K562 (cell line): ENCODE data around the gene BEX3. TPM values are rescaled to one million over a fixed set of nuclear protein-coding genes. Genes with fewer than 3 reads are reported as not detected.
"Not testable (repeated sequence)": the region's sequence is repeated elsewhere in the genome, so short reads cannot be mapped to it uniquely, and the experiment has no call there.

Source experiments
- ATAC-seq: fragments of 200-7000 bp; cut with Tn5 transposase; 3 replicates; pipeline ENCODE4 v1.9.1; 2020; ENCODE audit warnings: moderate library complexity
- BruUV-seq: library from RNA; stranded (reverse); fragments of 400-500 nt; replicated peaks from 2 replicates; lab custom pipeline; 2021; lab: Mats Ljungman, UMichigan
- CTCF ChIA-PET: fragments of 300-600 bp; formaldehyde crosslinking; extraction: SDS; loops from one replicate; lab custom pipeline; 2021; ENCODE audit warnings: low intra/inter-chr PET ratio; lab: Yijun Ruan, JAX
- POLR2A ChIA-PET: fragments of 300-600, 350-650 bp; sonication (Branson Sonifier 250); formaldehyde crosslinking; extraction: SDS; loops from one replicate; lab custom pipeline; 2021; ENCODE audit warnings: antibody characterized with exemption, inconsistent platforms; lab: Yijun Ruan, JAX
- DNase-seq, 4 experiments: peaks; one replicate each; pipeline versions ENCODE4 v3.0.0 to v3.0.0-alpha.2; 2011 to 2018; ENCODE audit warnings: low spot score in 3 of 4, mixed read lengths in 3 of 4; ENCODE audit errors: extremely low read depth in 1 of 4
- FAIRE-seq: peaks from 2 replicates; lab custom pipeline; 2011; peaks lifted over from hg19 to GRCh38; lab: Jason Lieb, UNC
- H2AFZ ChIP-seq: 2 replicates; pipeline ENCODE4 v1.6.0; 2011; ENCODE audit warnings: low read depth, low read length, control low read depth, inconsistent platforms
- H3K27ac ChIP-seq: fragments of 200-600 bp; 3 replicates; pipeline ENCODE4 v1.8.0; 2011; ENCODE audit warnings: low read depth, mild to moderate bottlenecking, control low read depth, inconsistent platforms, low read length, moderate library complexity, mixed read lengths; ENCODE audit errors: extremely low read depth
- H3K27me3 ChIP-seq, 2 experiments: fragments of 300-600 bp in 1 of 2; 2 replicates in 1 of 2; 3 replicates in 1 of 2; pipeline versions ENCODE4 v1.6.0 to v1.8.0; 2011; ENCODE audit warnings: inconsistent platforms in 2 of 2, low read length in 2 of 2, mild to moderate bottlenecking in 1 of 2, mixed read lengths in 1 of 2, moderate library complexity in 1 of 2; ENCODE audit not compliant: control insufficient read depth in 2 of 2, insufficient read depth in 2 of 2
- H3K36me3 ChIP-seq: fragments of 300-600 bp; 3 replicates; pipeline ENCODE4 v1.8.0; 2011; ENCODE audit warnings: mild to moderate bottlenecking, low read length, inconsistent platforms; ENCODE audit not compliant: control insufficient read depth, insufficient read depth
- H3K4me1 ChIP-seq, 2 experiments: fragments of 200-600 bp in 1 of 2; replicated peaks in 1 of 2; 2 replicates in 1 of 2; 3 replicates in 1 of 2; pipeline versions ENCODE4 v1.5.1 to v1.8.0; 2011; ENCODE audit warnings: inconsistent platforms in 2 of 2, low read length in 2 of 2, mild to moderate bottlenecking in 1 of 2, mixed read lengths in 1 of 2, moderate library complexity in 1 of 2; ENCODE audit not compliant: control insufficient read depth in 2 of 2, insufficient read depth in 2 of 2
- H3K4me2 ChIP-seq: 2 replicates; pipeline ENCODE4 v1.6.1; 2011; ENCODE audit warnings: low read length, control low read depth, inconsistent platforms, mixed read lengths; ENCODE audit not compliant: insufficient read depth
- H3K4me3 ChIP-seq: fragments of 200-600 bp; sonication (generic), shearing (Covaris generic); 2 replicates; pipeline ENCODE4 v1.5.1; 2016; ENCODE audit warnings: control low read depth, inconsistent platforms
- H3K79me2 ChIP-seq: fragments of 200-600 bp; 3 replicates; pipeline ENCODE4 v1.8.0; 2011; ENCODE audit warnings: low read length, inconsistent platforms; ENCODE audit not compliant: control insufficient read depth, insufficient read depth
- H3K9ac ChIP-seq, 2 experiments: 2 replicates each; pipeline versions ENCODE4 v1.6.0 to v1.6.1; 2011; ENCODE audit warnings: low read depth in 2 of 2, low read length in 2 of 2, control low read depth in 1 of 2, inconsistent platforms in 1 of 2, mild to moderate bottlenecking in 1 of 2, mixed read lengths in 1 of 2; ENCODE audit not compliant: insufficient read depth in 1 of 2
- H3K9me1 ChIP-seq: one replicate; pipeline ENCODE4 v1.6.0; 2011; ENCODE audit warnings: inconsistent platforms, mild to moderate bottlenecking, low read length, moderate library complexity; ENCODE audit not compliant: control insufficient read depth, insufficient read depth
- H3K9me3 ChIP-seq: replicated peaks from 2 replicates; pipeline ENCODE4 v1.5.1; 2011; ENCODE audit warnings: low read depth, low read length, inconsistent platforms; ENCODE audit not compliant: control insufficient read depth, insufficient read depth
- H4K20me1 ChIP-seq: replicated peaks from 2 replicates; pipeline ENCODE4 v1.6.1; 2011; ENCODE audit warnings: low read length, inconsistent platforms, mixed read lengths; ENCODE audit not compliant: control insufficient read depth, insufficient read depth
- MAFG ChIP-seq: fragments of 450-650 bp; conservative IDR thresholded peaks from 2 replicates; pipeline ENCODE4 v1.6.1; 2016; ENCODE audit warnings: missing genetic modification characterization, missing compliant biosample characterization
- RBM14 ChIP-seq: fragments of 200-400 bp; formaldehyde crosslinking; IDR thresholded peaks from 2 replicates; pipeline ENCODE4 v1.6.1; 2018; ENCODE audit warnings: low read depth, mild to moderate bottlenecking, low read length, moderate library complexity, borderline replicate concordance; ENCODE audit not compliant: insufficient read depth
- SPI1 ChIP-seq: IDR thresholded peaks from 2 replicates; pipeline ENCODE4 v1.6.1; 2011; ENCODE audit warnings: low read depth, low read length, control low read depth, borderline replicate concordance
- ZNF12 ChIP-seq: sonication (generic); formaldehyde crosslinking; IDR thresholded peaks from 2 replicates; pipeline ENCODE4 v1.4.0; 2020; ENCODE audit warnings: mild to moderate bottlenecking, missing genetic modification reagents
- ZNF146 ChIP-seq: IDR thresholded peaks from one replicate; pipeline ENCODE4 v1.6.1; 2018; ENCODE audit warnings: missing compliant biosample characterization; ENCODE audit not compliant: unreplicated experiment
- ZNF282 ChIP-seq: sonication (generic); formaldehyde crosslinking; IDR thresholded peaks from 2 replicates; pipeline ENCODE4 v1.8.1; 2023; ENCODE audit warnings: missing genetic modification reagents
- WGBS: fragments of 100-300 bp; shearing (Covaris generic); methylation state at CpG from one replicate; pipeline ENCODE4 v1.1.6; 2016; ENCODE audit warnings: low coverage, mixed read lengths; ENCODE audit not compliant: insufficient coverage; ENCODE audit errors: missing lambda C conversion rate; 5-methylcytosine and 5-hydroxymethylcytosine counted together
- in situ Hi-C: fragments of 300-500 bp; cut with MboI; formaldehyde crosslinking; loops from 4 replicates; pipeline ENCODE4 v1.15.0; 2018; ENCODE audit warnings: inconsistent platforms, mixed read lengths
- intact Hi-C: fragments of 100-400 bp; cut with micrococcal nuclease; formaldehyde crosslinking; loops from 2 replicates; pipeline ENCODE4 v1.14.2; 2022
- polyA plus RNA-seq, 8 experiments: library from polyadenylated mRNA; depleted of rRNA in 4 of 8; stranded (reverse) in 5 of 8; unstranded in 3 of 8; fragments of >200 nt; fragmentation: Nextera tagmentation in 2 of 8; fragmentation: Illumina TruSeq in 1 of 8; extraction: Ambion mirVana in 2 of 8; extraction: Trizol in 1 of 8; gene quantifications; 2 replicates each; pipeline versions ENCODE4 v1.2.1 to v1.2.3, GENCODE V29; 2011 to 2014; ENCODE audit warnings: inconsistent platforms in 1 of 8, missing spikeins in 1 of 8
- total RNA-seq, 7 experiments: library from RNA; depleted of rRNA in 6 of 7; stranded (reverse); fragments of >200 nt in 6 of 7; fragmentation: Illumina TruSeq in 2 of 7; extraction: Trizol in 2 of 7; gene quantifications; 2 replicates each; pipeline versions ENCODE4 v1.2.1 to v1.2.3, GENCODE V29; 2011 to 2021; ENCODE audit warnings: low replicate concordance in 1 of 7
- TF ChIP-seq, protein P1 (sequence below): fragments of 450-650 bp; IDR thresholded peaks from 2 replicates; pipeline ENCODE4 v1.7.1; 2018; ENCODE audit warnings: mild to moderate bottlenecking, low read depth; ENCODE audit not compliant: partially characterized antibody

BEX3 gene
- total and polyA plus RNA-seq, 9 of the 15 experiments (the other 6 are each of a cell fraction or from before 2014, with no cell fraction given): 0.21 to 0.47 TPM; not detected in 7

DNA sequence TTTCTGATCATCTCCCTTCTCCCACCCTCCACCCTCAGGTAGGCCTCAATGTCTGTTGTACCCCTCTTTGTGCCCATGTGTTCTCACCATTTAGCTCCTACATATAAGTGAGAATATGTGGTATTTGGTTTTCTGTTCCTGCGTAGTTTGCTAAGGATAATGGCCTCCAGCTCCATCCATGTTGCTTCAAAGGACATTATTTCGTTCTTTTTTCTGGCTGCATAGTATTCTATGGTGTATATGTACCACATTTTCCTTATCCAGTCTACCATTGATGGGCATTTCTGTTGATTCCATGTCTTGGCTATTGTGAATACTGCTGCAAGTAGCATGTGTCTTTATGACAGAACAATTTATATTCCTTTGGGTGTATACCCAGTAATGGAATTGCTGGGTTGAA lies 35.4 kb downstream of the BEX3 start:
- H3K4me2 ChIP-seq, in situ Hi-C loops, FAIRE-seq, H2AFZ ChIP-seq, intact Hi-C loops, H3K36me3 ChIP-seq, DNase-seq, H3K4me3 ChIP-seq, H3K9ac ChIP-seq, H3K9me3 ChIP-seq, POLR2A ChIA-PET, BruUV-seq, H4K20me1 ChIP-seq, CTCF ChIA-PET, H3K27me3 ChIP-seq, H3K4me1 ChIP-seq, H3K9me1 ChIP-seq, ATAC-seq, H3K27ac ChIP-seq, H3K79me2 ChIP-seq: not testable (repeated sequence)
- TF ChIP-seq ZNF146 (CRISPR knock-in tag): peak; percentile 26
- WGBS: 19% methylated on average over 2 of the region's 2 CpGs

DNA sequence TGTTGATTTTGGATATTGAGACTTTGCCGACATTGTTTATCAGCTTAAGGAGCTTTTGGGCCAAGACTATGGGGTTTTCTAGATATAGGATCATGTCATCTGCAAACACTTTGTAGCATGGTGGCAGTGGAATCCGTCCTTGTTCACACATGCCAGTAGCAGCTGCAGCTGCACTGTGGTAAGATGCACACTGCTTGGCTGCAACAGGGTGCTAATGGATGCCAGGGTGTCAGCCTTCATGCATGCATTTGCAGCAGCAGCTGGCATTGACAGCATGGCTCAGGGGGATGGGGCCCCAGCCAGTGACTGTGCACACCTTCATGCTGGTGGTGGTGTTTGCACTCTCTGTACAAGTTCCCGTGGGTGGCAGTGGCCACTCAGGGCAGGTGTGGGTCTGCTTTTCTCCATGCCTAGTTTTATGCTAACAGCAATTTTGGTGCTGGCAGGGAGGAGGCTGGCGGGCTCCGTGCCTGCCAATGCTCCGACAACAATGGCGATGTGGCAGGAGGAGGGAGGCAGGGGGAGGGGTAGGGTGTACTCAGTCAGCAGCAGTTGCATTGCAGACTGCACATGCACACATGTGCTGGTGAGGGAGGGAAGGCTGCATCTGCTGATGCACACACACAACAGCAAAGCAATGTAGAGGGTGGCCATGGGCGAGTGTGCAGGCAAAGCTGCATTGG lies 37.5 kb downstream of the BEX3 start:
- no peak overlapping the region for H3K9ac ChIP-seq
- TF ChIP-seq RBM14 (no peak), ZNF12 (CRISPR knock-in tag) (no peak), MAFG (no peak), SPI1 (no peak), ZNF282 (CRISPR knock-in tag) (no peak)
- TF ChIP-seq, protein P1, sequence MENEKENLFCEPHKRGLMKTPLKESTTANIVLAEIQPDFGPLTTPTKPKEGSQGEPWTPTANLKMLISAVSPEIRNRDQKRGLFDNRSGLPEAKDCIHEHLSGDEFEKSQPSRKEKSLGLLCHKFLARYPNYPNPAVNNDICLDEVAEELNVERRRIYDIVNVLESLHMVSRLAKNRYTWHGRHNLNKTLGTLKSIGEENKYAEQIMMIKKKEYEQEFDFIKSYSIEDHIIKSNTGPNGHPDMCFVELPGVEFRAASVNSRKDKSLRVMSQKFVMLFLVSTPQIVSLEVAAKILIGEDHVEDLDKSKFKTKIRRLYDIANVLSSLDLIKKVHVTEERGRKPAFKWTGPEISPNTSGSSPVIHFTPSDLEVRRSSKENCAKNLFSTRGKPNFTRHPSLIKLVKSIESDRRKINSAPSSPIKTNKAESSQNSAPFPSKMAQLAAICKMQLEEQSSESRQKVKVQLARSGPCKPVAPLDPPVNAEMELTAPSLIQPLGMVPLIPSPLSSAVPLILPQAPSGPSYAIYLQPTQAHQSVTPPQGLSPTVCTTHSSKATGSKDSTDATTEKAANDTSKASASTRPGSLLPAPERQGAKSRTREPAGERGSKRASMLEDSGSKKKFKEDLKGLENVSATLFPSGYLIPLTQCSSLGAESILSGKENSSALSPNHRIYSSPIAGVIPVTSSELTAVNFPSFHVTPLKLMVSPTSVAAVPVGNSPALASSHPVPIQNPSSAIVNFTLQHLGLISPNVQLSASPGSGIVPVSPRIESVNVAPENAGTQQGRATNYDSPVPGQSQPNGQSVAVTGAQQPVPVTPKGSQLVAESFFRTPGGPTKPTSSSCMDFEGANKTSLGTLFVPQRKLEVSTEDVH: no peak
- H3K27me3 ChIP-seq: no peaks in the 10 kb centered on the region
- H3K27ac ChIP-seq: no peak overlapping the region
- H4K20me1 ChIP-seq: no peaks in the 10 kb centered on the region
- no TSS peak for BruUV-seq
- FAIRE-seq: no peak
- H3K9me1 ChIP-seq: no peaks in the 10 kb centered on the region
- no peaks in the 10 kb centered on the region for H3K36me3 ChIP-seq
- CTCF ChIA-PET: no interaction called here
- DNase-seq: no peak
- in situ Hi-C loops: no loop called here
- no peaks in the 10 kb centered on the region for H3K4me1 ChIP-seq
- ATAC-seq: no peak
- H2AFZ ChIP-seq: no peak overlapping the region
- H3K79me2 ChIP-seq: no peaks in the 10 kb centered on the region
- intact Hi-C loops: no loop called here
- no peak overlapping the region for H3K4me3 ChIP-seq
- WGBS: 15% methylated on average over 4 of the region's 8 CpGs
- no peak overlapping the region for H3K4me2 ChIP-seq
- H3K9me3 ChIP-seq: no peaks in the 10 kb centered on the region
- POLR2A ChIA-PET: no interaction called here
